GM18505 (cell line): ENCODE data around the gene AGPAT2.

Experiments used
- ATAC-seq: cut with Tn5 transposase; IDR thresholded peaks from one replicate; pipeline ENCODE4 v1.9.1; 2021; ENCODE audit not compliant: unreplicated experiment
- POLR2A ChIP-seq: IDR thresholded peaks from 4 replicates; pipeline ENCODE4 v1.6.1; 2011; ENCODE audit warnings: borderline replicate concordance; ENCODE audit not compliant: insufficient read depth, insufficient read length; ENCODE audit errors: extremely low read depth

Gene AGPAT2

GRCh38 chr9:136629879-136630661 is 57.2 kb downstream of the AGPAT2 start:
- no peak for ATAC-seq
- TF ChIP-seq POLR2A = no peak

GRCh38 chr9:136629001-136629878 is 58.0 kb downstream of the AGPAT2 start:
- no peak for ATAC-seq
- TF ChIP-seq POLR2A = no peak

GRCh38 chr9:136628268-136628667 is 59.0 kb downstream of the AGPAT2 start:
- ATAC-seq = no peak
- no peak for TF ChIP-seq POLR2A

- no peak for TF ChIP-seq POLR2A
- no peak for ATAC-seq
These were observed 59.6 kb downstream of the AGPAT2 start for GRCh38 chr9:136627703-136628102.

- TF ChIP-seq POLR2A = no peak
- ATAC-seq = no peak
These were observed 60.3 kb downstream of the AGPAT2 start for GRCh38 chr9:136626740-136627642.

GRCh38 chr9:136626066-136626725 is 61.1 kb downstream of the AGPAT2 start:
- ATAC-seq = no peak
- TF ChIP-seq POLR2A = no peak

GRCh38 chr9:136625101-136626065 is 61.9 kb downstream of the AGPAT2 start:
- TF ChIP-seq POLR2A = no peak
- ATAC-seq = no peak

- ATAC-seq = no peak
- TF ChIP-seq POLR2A = no peak
These were observed 62.9 kb downstream of the AGPAT2 start for GRCh38 chr9:136624184-136624951.

GRCh38 chr9:136623842-136624183 is 63.4 kb downstream of the AGPAT2 start:
- no peak for TF ChIP-seq POLR2A
- ATAC-seq = no peak
